HepG2 (cell line): ENCODE measurements around the gene HMGCS2. TPM values are rescaled to one million over a fixed set of nuclear protein-coding genes. Genes with fewer than 3 reads are reported as not detected.

Experiments
- ATAC-seq: fragments of 200-7000 bp; cut with Tn5 transposase; 3 replicates; pipeline ENCODE4 v1.9.1; 2020; ENCODE audit warnings: mild to moderate bottlenecking, moderate library complexity
- BruUV-seq: library from RNA; stranded (reverse); fragments of 400-500 nt; replicated peaks from 2 replicates; lab custom pipeline; 2021; lab: Mats Ljungman, UMichigan
- CTCF ChIA-PET: fragments of 300-600 bp; formaldehyde crosslinking; extraction: SDS; loops from one replicate; lab custom pipeline; 2021; ENCODE audit warnings: low total read pairs, inconsistent platforms, low intra/inter-chr PET ratio; lab: Yijun Ruan, JAX
- POLR2A ChIA-PET: fragments of 350-600 bp; sonication (Branson Sonifier 250); formaldehyde crosslinking; loops from one replicate; lab custom pipeline; 2020; ENCODE audit warnings: antibody characterized with exemption, inconsistent platforms; lab: Yijun Ruan, JAX
- DNase-seq: peaks from one replicate; pipeline ENCODE4 v3.0.0-alpha.2; 2015; ENCODE audit warnings: low spot score
- FAIRE-seq: peaks from 3 replicates; lab custom pipeline; 2011; peaks lifted over from hg19 to GRCh38; lab: Jason Lieb, UNC
- H2AFZ ChIP-seq: one replicate; pipeline ENCODE4 v1.6.1; 2011; ENCODE audit warnings: low read length, inconsistent platforms
- H3K27ac ChIP-seq: fragments of 300-600 bp; 3 replicates; pipeline ENCODE4 v1.8.0; 2011; ENCODE audit warnings: mixed run types, mild to moderate bottlenecking, mixed read lengths, low read length, inconsistent platforms; ENCODE audit not compliant: insufficient read depth; ENCODE audit errors: extremely low read length
- H3K27me3 ChIP-seq, 2 experiments: fragments of 200-600 bp in 1 of 2; 2 replicates in 1 of 2; 3 replicates in 1 of 2; pipeline versions ENCODE4 v1.6.0 to v1.8.0; 2011; ENCODE audit warnings: low read length in 2 of 2, mild to moderate bottlenecking in 2 of 2, moderate library complexity in 2 of 2, inconsistent platforms in 1 of 2; ENCODE audit not compliant: insufficient read depth in 2 of 2, control insufficient read depth in 1 of 2
- H3K36me3 ChIP-seq, 2 experiments: fragments of 200-600 bp in 1 of 2; replicated peaks in 1 of 2; 2 replicates in 1 of 2; 3 replicates in 1 of 2; pipeline versions ENCODE4 v1.5.1 to v1.8.0; 2011; ENCODE audit warnings: low read length in 2 of 2, inconsistent platforms in 1 of 2; ENCODE audit not compliant: insufficient read depth in 2 of 2, control insufficient read depth in 1 of 2
- H3K4me1 ChIP-seq: 2 replicates; pipeline ENCODE4 v1.5.1; 2012; ENCODE audit warnings: low read length, inconsistent platforms; ENCODE audit not compliant: insufficient read depth
- H3K4me2 ChIP-seq: 2 replicates; pipeline ENCODE4 v1.6.0; 2011; ENCODE audit warnings: low read depth, low read length, inconsistent platforms
- H3K4me3 ChIP-seq, 3 experiments: fragments of 200-600 bp in 1 of 3; sonication (generic), shearing (Covaris generic) in 1 of 3; replicated peaks in 1 of 3; 2 replicates each; pipeline ENCODE4 v1.5.1; 2011 to 2016; ENCODE audit warnings: low read length in 3 of 3, inconsistent platforms in 2 of 3, low read depth in 2 of 3, mild to moderate bottlenecking in 2 of 3, control low read depth in 1 of 3, mixed read lengths in 1 of 3; ENCODE audit not compliant: insufficient read depth in 1 of 3
- H3K79me2 ChIP-seq: one replicate; pipeline ENCODE4 v1.6.1; 2011; ENCODE audit warnings: low read length, inconsistent platforms; ENCODE audit not compliant: insufficient read depth
- H3K9ac ChIP-seq: 2 replicates; pipeline ENCODE4 v1.6.0; 2011; ENCODE audit warnings: mild to moderate bottlenecking, low read depth, low read length, inconsistent platforms; ENCODE audit not compliant: insufficient read depth
- H3K9me3 ChIP-seq: 2 replicates; pipeline ENCODE4 v1.5.1; 2012; ENCODE audit warnings: mild to moderate bottlenecking, low read length
- H4K20me1 ChIP-seq: 2 replicates; pipeline ENCODE4 v1.6.0; 2011; ENCODE audit warnings: inconsistent platforms, mild to moderate bottlenecking, low read length, moderate library complexity; ENCODE audit not compliant: insufficient read depth
- ARID3A ChIP-seq: IDR thresholded peaks from 2 replicates; pipeline ENCODE4 v1.6.1; 2012; ENCODE audit warnings: low read depth, low read length, improper control_type of control experiment
- CEBPB ChIP-seq: IDR thresholded peaks from 2 replicates; pipeline ENCODE4 v1.6.1; 2011; ENCODE audit warnings: low read depth, low read length, improper control_type of control experiment, borderline replicate concordance
- KLF11 ChIP-seq: IDR thresholded peaks from 2 replicates; pipeline ENCODE4 v1.6.1; 2016; ENCODE audit warnings: missing compliant biosample characterization
- MNT ChIP-seq: fragments of 450-650 bp; IDR thresholded peaks from 2 replicates; pipeline ENCODE4 v1.6.1; 2016
- MTA3 ChIP-seq: sonication (generic); formaldehyde crosslinking; IDR thresholded peaks from 2 replicates; pipeline ENCODE4 v1.4.0; 2020; ENCODE audit warnings: missing genetic modification reagents
- MXD3 ChIP-seq: IDR thresholded peaks from 2 replicates; pipeline ENCODE4 v1.6.1; 2016; ENCODE audit warnings: mild to moderate bottlenecking, missing biosample characterization, missing genetic modification reagents
- RCOR2 ChIP-seq: IDR thresholded peaks from 2 replicates; pipeline ENCODE4 v1.6.1; 2016; ENCODE audit warnings: missing biosample characterization, missing genetic modification reagents
- TIGD3 ChIP-seq: sonication (generic); formaldehyde crosslinking; IDR thresholded peaks from 2 replicates; pipeline ENCODE4 v1.5.1; 2020; ENCODE audit warnings: mild to moderate bottlenecking, missing genetic modification reagents, borderline replicate concordance
- ZNF30 ChIP-seq: sonication (generic); formaldehyde crosslinking; IDR thresholded peaks from 2 replicates; pipeline ENCODE4 v1.5.0; 2020; ENCODE audit warnings: mild to moderate bottlenecking, missing genetic modification reagents
- ZNF460 ChIP-seq: sonication (generic); formaldehyde crosslinking; IDR thresholded peaks from 2 replicates; pipeline ENCODE4 v1.5.1; 2020; ENCODE audit warnings: missing genetic modification reagents, mild to moderate bottlenecking, borderline replicate concordance
- ZNF550 ChIP-seq: sonication (generic); formaldehyde crosslinking; IDR thresholded peaks from 2 replicates; pipeline ENCODE4 v1.4.0; 2020; ENCODE audit warnings: mild to moderate bottlenecking, missing genetic modification reagents, borderline replicate concordance
- ZNF558 ChIP-seq: sonication (generic); formaldehyde crosslinking; IDR thresholded peaks from 2 replicates; pipeline ENCODE4 v1.9.0; 2022; ENCODE audit warnings: mild to moderate bottlenecking, missing genetic modification reagents, borderline replicate concordance
- WGBS: methylation state at CpG from one replicate; pipeline ENCODE4 v1.1.6; 2017; ENCODE audit warnings: low lambda C conversion rate; 5-methylcytosine and 5-hydroxymethylcytosine counted together
- in situ Hi-C: cut with HindIII; loops from 2 replicates; pipeline ENCODE4 v1.10.0; 2017; ENCODE audit warnings: low pct_unique_long_range_greater_than_20kb; ENCODE audit not compliant: extremely low pct_ligation_motif_present
- intact Hi-C: fragments of 100-400 bp; cut with micrococcal nuclease; formaldehyde crosslinking; loops from one replicate; pipeline ENCODE4 v1.10.0; 2022; ENCODE audit not compliant: unreplicated experiment
- polyA plus RNA-seq, 8 experiments: library from polyadenylated mRNA; depleted of rRNA in 3 of 8; stranded (reverse) in 7 of 8; unstranded in 1 of 8; fragments of >200 nt; fragmentation: Illumina TruSeq in 4 of 8; extraction: Trizol in 4 of 8; gene quantifications; 2 replicates each; pipeline versions ENCODE4 v1.2.1 to v1.2.3, GENCODE V29; 2011 to 2016; ENCODE audit warnings: low read depth in 4 of 8, missing spikeins in 1 of 8, mixed read lengths in 1 of 8; ENCODE audit not compliant: insufficient read depth in 1 of 8
- total RNA-seq, 5 experiments: library from RNA; depleted of rRNA; stranded (reverse); fragments of >200 nt; fragmentation: Illumina TruSeq; extraction: Trizol; gene quantifications; 2 replicates each; pipeline ENCODE4 v1.2.3, GENCODE V29; 2016; ENCODE audit warnings: low read depth in 1 of 5

Gene HMGCS2
- total and polyA plus RNA-seq, 2 of the 13 experiments (the other 11 are each of a cell fraction or from before 2014, with no cell fraction given): 0.44 to 1.5 TPM

GRCh38 chr1:119782631-119783325 lies 14.1 kb upstream of the HMGCS2 start:
- POLR2A ChIA-PET: interaction anchor here (0.6 to 1.6 kb wide), 2 partner anchors 17 to 59 kb away, joined by 3 to 6 read pairs; no protein-coding TSS in a partner anchor
- Histone ChIP-seq H3K36me3 (no peaks in the 10 kb centered on the region), H3K9ac (no peak overlapping the region), H3K4me1 (peaks cover 86% of the 10 kb centered on the region), H3K4me3 (no peak overlapping the region), H4K20me1 (no peaks in the 10 kb centered on the region), H2AFZ (no peak overlapping the region), H3K79me2 (no peaks in the 10 kb centered on the region), H3K9me3 (no peaks in the 10 kb centered on the region), H3K27ac (no peak overlapping the region), H3K27me3 (no peaks in the 10 kb centered on the region), H3K4me2 (peak overlapping the region; percentile 56)
- ATAC-seq: peak; percentile 17
- intact Hi-C loops (loop anchor here (2.0 kb wide), 2 partner anchors 14 to 38 kb away; partner anchors contain the start of gene HMGCS2), in situ Hi-C loops (no loop called here)
- no peak for FAIRE-seq
- TF ChIP-seq MNT (no peak), ZNF558 (CRISPR knock-in tag) (no peak), ARID3A (no peak), RCOR2 (CRISPR knock-in tag) (no peak), ZNF460 (CRISPR knock-in tag) (no peak), KLF11 (CRISPR knock-in tag) (no peak), CEBPB (no peak), TIGD3 (CRISPR knock-in tag) (no peak), ZNF30 (CRISPR knock-in tag) (no peak), MTA3 (no peak), ZNF550 (CRISPR knock-in tag) (no peak), MXD3 (CRISPR knock-in tag) (no peak)
- CTCF ChIA-PET: no interaction called here
- DNase-seq: no peak
- whole genome bisulfite sequencing: 4% methylated on average over 7 of the region's 7 CpGs
- BruUV-seq: no TSS peak
